Jurkat, Clone E6-1 (cell line): ENCODE measurements around the gene NCKAP5.

Experiments used
- DNase-seq: peaks from one replicate; pipeline ENCODE4 v3.0.0-alpha.2; 2011; ENCODE audit warnings: low read depth, low spot score
- H3K4me3 ChIP-seq: 2 replicates; pipeline ENCODE4 v1.5.1; 2011; ENCODE audit warnings: mild to moderate bottlenecking, low read length, control low read depth, moderate library complexity

Gene NCKAP5

GRCh38 chr2:133504566-133505505, 63.4 kb downstream of the NCKAP5 start:
- no peak overlapping the region for H3K4me3 ChIP-seq
- no peak for DNase-seq

- no peak overlapping the region for H3K4me3 ChIP-seq
- no peak for DNase-seq
Observed at GRCh38 chr2:133503927-133504326, 64.3 kb downstream of the NCKAP5 start.

- no peak overlapping the region for H3K4me3 ChIP-seq
- DNase-seq: no peak
Observed at GRCh38 chr2:133503323-133503722, 64.9 kb downstream of the NCKAP5 start.

- DNase-seq: no peak
- no peak overlapping the region for H3K4me3 ChIP-seq
Observed at GRCh38 chr2:133502678-133503077, 65.6 kb downstream of the NCKAP5 start.

- no peak overlapping the region for H3K4me3 ChIP-seq
- DNase-seq: no peak
Observed at GRCh38 chr2:133500917-133501316, 67.3 kb downstream of the NCKAP5 start.

- no peak overlapping the region for H3K4me3 ChIP-seq
- no peak for DNase-seq
Observed at GRCh38 chr2:133498662-133499585, 69.3 kb downstream of the NCKAP5 start.

GRCh38 chr2:133497951-133498565, 70.2 kb downstream of the NCKAP5 start:
- no peak overlapping the region for H3K4me3 ChIP-seq
- DNase-seq: no peak

- no peak overlapping the region for H3K4me3 ChIP-seq
- no peak for DNase-seq
Observed at GRCh38 chr2:133497270-133497893, 70.9 kb downstream of the NCKAP5 start.

- DNase-seq: no peak
- H3K4me3 ChIP-seq: no peak overlapping the region
Observed at GRCh38 chr2:133496501-133497269, 71.6 kb downstream of the NCKAP5 start.

- DNase-seq: no peak
- no peak overlapping the region for H3K4me3 ChIP-seq
Observed at GRCh38 chr2:133495226-133495625, 73.0 kb downstream of the NCKAP5 start.

GRCh38 chr2:133492719-133493380, 75.4 kb downstream of the NCKAP5 start:
- no peak for DNase-seq
- H3K4me3 ChIP-seq: no peak overlapping the region

- DNase-seq: no peak
- H3K4me3 ChIP-seq: no peak overlapping the region
Observed at GRCh38 chr2:133490411-133490980, 77.8 kb downstream of the NCKAP5 start.

- no peak for DNase-seq
- no peak overlapping the region for H3K4me3 ChIP-seq
Observed at GRCh38 chr2:133489641-133490410, 78.4 kb downstream of the NCKAP5 start.

- H3K4me3 ChIP-seq: no peak overlapping the region
- no peak for DNase-seq
Observed at GRCh38 chr2:133489146-133489545, 79.1 kb downstream of the NCKAP5 start.

GRCh38 chr2:133486771-133487191, 81.5 kb downstream of the NCKAP5 start:
- DNase-seq: no peak
- no peak overlapping the region for H3K4me3 ChIP-seq

GRCh38 chr2:133485868-133486267, 82.4 kb downstream of the NCKAP5 start:
- no peak overlapping the region for H3K4me3 ChIP-seq
- DNase-seq: no peak

- H3K4me3 ChIP-seq: no peak overlapping the region
- no peak for DNase-seq
Observed at GRCh38 chr2:133484784-133485183, 83.5 kb downstream of the NCKAP5 start.
